Colonic mucosa (tissue), 4 donors: ENCODE data around the gene PCGF3. TPM values are rescaled to one million over a fixed set of nuclear protein-coding genes. Genes with fewer than 3 reads are reported as not detected.

Source experiments
- DNase-seq: peaks from one replicate; pipeline ENCODE4 v3.0.0-alpha.2; 2020
- H3K27ac ChIP-seq: fragments of 200-600 bp; one replicate; pipeline ENCODE4 v1.8.0; 2021
- H3K27me3 ChIP-seq: fragments of 200-600 bp; one replicate; pipeline ENCODE4 v1.8.0; 2021
- H3K36me3 ChIP-seq: fragments of 200-600 bp; one replicate; pipeline ENCODE4 v1.8.0; 2021
- H3K4me1 ChIP-seq: fragments of 200-600 bp; one replicate; pipeline ENCODE4 v1.8.0; 2021; ENCODE audit warnings: mild to moderate bottlenecking
- H3K4me3 ChIP-seq: fragments of 200-600 bp; one replicate; pipeline ENCODE4 v1.8.0; 2021
- H3K9ac ChIP-seq, 2 donors: one replicate each; pipeline ENCODE4 v1.7.0; 2013; ENCODE audit warnings: control low read depth in 2 of 2, low read depth in 2 of 2, low read length in 2 of 2
- H3K9me3 ChIP-seq: fragments of 200-600 bp; one replicate; pipeline ENCODE4 v1.8.0; 2021
- CTCF ChIP-seq: fragments of 200-600 bp; IDR thresholded peaks from one replicate; pipeline ENCODE4 v1.8.0; 2022; ENCODE audit warnings: antibody characterized with exemption, mild to moderate bottlenecking
- intact Hi-C: fragments of 100-400 bp; cut with DNase I; formaldehyde crosslinking; loops from one replicate; pipeline ENCODE4 v1.14.1; 2022
- total RNA-seq, 2 donors: library from RNA; stranded (reverse); fragmentation: NEBNext Ultra II Directional in 1 of 2; extraction: Animal tissue kit (Norgen Biotek cat#: 25700) in 1 of 2; gene quantifications; one replicate each; pipeline ENCODE4 v1.2.1, GENCODE V29; 2021
- donor health status: healthy.
- donor health status: DM: no; HTN: no; CAD: no.
- donor health status: DM: no; HTN: no; CAD: no.

Gene PCGF3
- total RNA-seq, 2 donors from 2014 or later: 50.8 to 53.2 TPM

DNA sequence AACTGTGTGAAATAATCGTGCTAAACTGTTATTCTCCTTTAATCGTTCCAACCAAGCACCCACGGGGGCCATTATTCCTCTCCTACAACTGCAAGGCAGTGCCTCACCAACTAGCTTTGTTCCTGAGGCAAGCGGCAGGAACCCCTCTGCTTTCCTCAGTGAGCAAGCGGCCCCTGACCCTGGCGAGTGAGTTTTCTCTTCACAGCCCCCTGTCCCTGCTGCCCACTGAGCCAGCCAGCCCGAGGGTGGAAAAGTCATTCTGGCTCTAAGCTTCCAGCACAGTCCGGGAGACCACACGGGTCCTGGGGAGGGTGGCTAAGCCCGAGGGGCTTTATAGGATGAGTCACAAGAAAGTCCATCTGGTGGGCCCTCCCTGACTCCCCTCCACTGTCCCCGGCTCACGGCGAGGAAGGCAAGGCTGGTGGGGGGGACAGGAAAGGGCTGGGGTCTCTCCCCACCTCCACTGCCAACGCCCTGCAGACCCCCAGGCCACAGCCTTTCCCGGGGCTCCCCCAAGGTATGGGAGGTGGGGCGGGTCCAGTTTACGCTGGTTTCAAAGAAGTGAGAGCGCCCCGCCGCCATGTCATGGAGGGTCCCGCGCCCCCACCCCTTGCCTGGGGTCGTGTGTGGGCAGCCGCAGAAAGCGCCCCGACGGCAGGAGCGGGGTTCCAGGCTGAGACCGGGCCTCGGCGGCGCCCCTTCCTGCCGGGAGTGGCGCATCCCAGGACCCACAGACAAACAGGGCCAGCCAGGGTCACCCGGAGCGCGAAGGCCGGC lies 75.3 kb downstream of the PCGF3 start:
- peaks cover 12% of the 10 kb centered on the region for H3K27me3 ChIP-seq
- DNase-seq: peak; percentile 27
- H3K27ac ChIP-seq: peak overlapping the region; percentile 92
- H3K9me3 ChIP-seq: no peaks in the 10 kb centered on the region
- H3K4me1 ChIP-seq: peaks cover 10% of the 10 kb centered on the region
- peak overlapping the region; percentile 98 for H3K4me3 ChIP-seq
- intact Hi-C loops: no loop called here
- peak overlapping the region; percentile 94 to 99 for H3K9ac ChIP-seq
- no peak for TF ChIP-seq CTCF
- no peaks in the 10 kb centered on the region for H3K36me3 ChIP-seq

GRCh38 chr4:781493-782216 lies 76.0 kb downstream of the PCGF3 start:
- peak; percentile 99 for DNase-seq
- peak overlapping the region; percentile 92 for H3K27ac ChIP-seq
- H3K36me3 ChIP-seq: no peaks in the 10 kb centered on the region
- peaks cover 18% of the 10 kb centered on the region for H3K4me1 ChIP-seq
- peaks cover 19% of the 10 kb centered on the region for H3K27me3 ChIP-seq
- intact Hi-C loops: no loop called here
- H3K9me3 ChIP-seq: no peaks in the 10 kb centered on the region
- H3K9ac ChIP-seq: peak overlapping the region; percentile 94 to 99
- TF ChIP-seq CTCF: no peak
- H3K4me3 ChIP-seq: peak overlapping the region; percentile 98

DNA sequence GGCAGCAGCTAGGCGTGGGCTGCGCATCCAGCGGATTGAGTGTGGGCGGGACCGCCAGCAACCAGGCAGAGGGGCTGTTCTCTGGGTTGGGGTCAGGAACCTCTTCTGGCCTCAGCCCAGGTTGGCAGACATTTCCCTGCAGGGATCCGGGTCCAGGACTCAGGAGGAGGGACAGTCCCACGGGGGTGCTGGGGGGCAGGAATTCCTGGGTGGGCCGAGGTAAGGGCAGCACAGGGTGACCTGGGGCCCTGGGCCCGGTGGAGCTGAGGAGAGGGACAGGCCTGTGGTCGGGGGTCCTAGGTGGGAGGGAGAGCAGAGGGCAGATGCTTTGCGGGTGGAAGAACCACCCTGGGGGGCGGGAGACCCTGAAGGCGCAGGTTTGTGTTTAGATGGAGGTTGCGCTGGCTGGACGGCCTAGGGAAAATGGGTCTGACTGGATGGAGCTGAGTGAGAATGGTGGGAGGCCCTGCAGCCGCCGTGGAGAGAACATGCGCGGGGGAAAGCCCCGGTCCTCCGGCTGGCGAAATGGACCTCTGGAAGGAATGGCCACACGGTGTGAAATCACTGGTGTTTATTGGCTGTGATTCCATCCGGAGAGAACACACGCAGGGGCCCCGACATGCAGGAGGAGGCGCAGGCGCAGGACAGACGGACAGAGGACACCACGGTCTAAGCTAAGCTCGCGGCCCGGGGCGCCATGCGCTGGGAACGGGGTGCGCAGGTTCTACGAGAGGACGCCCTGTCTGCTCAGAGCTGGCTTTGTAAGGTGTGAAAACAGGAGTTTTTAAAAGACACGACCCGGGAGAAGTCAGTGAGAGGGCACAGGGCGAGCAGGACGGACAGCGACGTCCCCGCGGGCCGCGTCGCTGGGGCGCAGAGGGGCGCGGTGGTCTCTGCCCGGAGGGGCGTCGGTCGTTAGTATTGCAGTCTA lies 79.0 kb downstream of the PCGF3 start:
- DNase-seq: peak; percentile 18
- no peak overlapping the region for H3K4me3 ChIP-seq
- H3K36me3 ChIP-seq: no peaks in the 10 kb centered on the region
- no peaks in the 10 kb centered on the region for H3K9me3 ChIP-seq
- no peak for TF ChIP-seq CTCF
- peaks cover 24% of the 10 kb centered on the region for H3K27me3 ChIP-seq
- H3K27ac ChIP-seq: no peak overlapping the region
- H3K4me1 ChIP-seq: peaks cover 28% of the 10 kb centered on the region
- peak overlapping the region in 1 of 2 donors; percentile 12 for H3K9ac ChIP-seq
- intact Hi-C loops: no loop called here

- DNase-seq: peak; percentile 27
- no peak for TF ChIP-seq CTCF
- no peak overlapping the region for H3K27ac ChIP-seq
- peaks cover 24% of the 10 kb centered on the region for H3K27me3 ChIP-seq
- intact Hi-C loops: no loop called here
- H3K36me3 ChIP-seq: no peaks in the 10 kb centered on the region
- no peak overlapping the region for H3K9ac ChIP-seq
- no peaks in the 10 kb centered on the region for H3K9me3 ChIP-seq
- peaks cover 28% of the 10 kb centered on the region for H3K4me1 ChIP-seq
- H3K4me3 ChIP-seq: peak overlapping the region; percentile 13
Measured at GRCh38 chr4:785332-786073, 79.9 kb downstream of the PCGF3 start.
